GM12801 (cell line): ENCODE data around the gene C3.

Experiments
- CTCF ChIP-seq: IDR thresholded peaks from one replicate; pipeline ENCODE4 v1.5.1; 2011; ENCODE audit warnings: control low read depth; ENCODE audit not compliant: insufficient read length; ENCODE audit errors: extremely low read depth

C3 gene

GRCh38 chr19:6765738-6766356, 45.4 kb upstream of the C3 start:
- no peak for TF ChIP-seq CTCF

DNA sequence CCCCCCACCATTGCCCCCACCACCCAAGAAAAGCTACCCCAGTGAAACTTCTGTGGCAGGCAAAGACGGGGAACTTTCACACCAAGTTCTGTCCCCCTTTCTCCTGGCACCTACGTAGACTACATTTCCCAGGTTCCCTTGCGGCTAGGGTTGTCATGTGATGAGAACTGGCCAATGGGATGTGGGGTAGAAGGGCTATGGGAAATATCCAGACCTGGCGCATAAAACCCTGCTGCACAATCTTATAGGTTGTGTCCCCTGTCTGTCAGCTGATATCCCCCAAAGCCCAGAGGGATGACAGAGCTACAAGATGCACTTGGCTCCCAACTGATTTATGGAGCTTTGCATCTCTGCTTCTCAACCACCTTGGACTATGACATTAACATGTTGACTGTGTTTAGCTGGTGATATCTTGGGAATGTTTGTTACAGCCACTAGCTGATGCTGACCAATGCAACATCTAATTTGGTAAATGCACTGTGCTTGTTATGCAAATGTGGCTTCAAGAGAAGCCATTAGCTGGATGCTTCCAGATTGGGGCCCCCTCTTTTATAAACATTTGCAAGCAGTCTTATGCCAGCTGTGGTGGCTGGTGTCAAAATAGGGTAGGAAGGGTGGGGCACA, 40.7 kb upstream of the C3 start:
- TF ChIP-seq CTCF, result no peak

GRCh38 chr19:6760606-6761005, 40.2 kb upstream of the C3 start:
- TF ChIP-seq CTCF, result no peak

- no peak for TF ChIP-seq CTCF
Measured at GRCh38 chr19:6754653-6755463, 34.4 kb upstream of the C3 start.

DNA sequence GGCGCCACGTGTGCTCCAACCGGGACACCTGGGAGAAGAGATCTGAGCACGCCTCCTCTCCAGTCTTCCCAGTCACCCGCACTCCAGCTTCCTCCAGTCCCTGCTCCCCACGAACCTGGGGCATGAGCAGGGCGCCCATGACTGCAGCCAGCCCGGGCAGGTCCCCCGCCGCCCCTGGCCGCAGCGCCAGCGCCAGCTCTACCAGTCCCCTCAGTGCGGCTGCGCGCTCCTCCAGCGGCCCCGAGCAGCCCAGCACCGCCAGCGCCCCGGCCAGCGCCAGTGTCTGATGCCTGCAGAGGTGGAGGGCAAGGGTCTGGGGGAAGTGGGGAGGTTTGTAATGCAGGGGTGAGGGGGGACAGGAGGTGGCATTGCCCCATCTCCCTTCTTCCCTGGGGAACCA, 33.7 kb upstream of the C3 start:
- no peak for TF ChIP-seq CTCF

DNA sequence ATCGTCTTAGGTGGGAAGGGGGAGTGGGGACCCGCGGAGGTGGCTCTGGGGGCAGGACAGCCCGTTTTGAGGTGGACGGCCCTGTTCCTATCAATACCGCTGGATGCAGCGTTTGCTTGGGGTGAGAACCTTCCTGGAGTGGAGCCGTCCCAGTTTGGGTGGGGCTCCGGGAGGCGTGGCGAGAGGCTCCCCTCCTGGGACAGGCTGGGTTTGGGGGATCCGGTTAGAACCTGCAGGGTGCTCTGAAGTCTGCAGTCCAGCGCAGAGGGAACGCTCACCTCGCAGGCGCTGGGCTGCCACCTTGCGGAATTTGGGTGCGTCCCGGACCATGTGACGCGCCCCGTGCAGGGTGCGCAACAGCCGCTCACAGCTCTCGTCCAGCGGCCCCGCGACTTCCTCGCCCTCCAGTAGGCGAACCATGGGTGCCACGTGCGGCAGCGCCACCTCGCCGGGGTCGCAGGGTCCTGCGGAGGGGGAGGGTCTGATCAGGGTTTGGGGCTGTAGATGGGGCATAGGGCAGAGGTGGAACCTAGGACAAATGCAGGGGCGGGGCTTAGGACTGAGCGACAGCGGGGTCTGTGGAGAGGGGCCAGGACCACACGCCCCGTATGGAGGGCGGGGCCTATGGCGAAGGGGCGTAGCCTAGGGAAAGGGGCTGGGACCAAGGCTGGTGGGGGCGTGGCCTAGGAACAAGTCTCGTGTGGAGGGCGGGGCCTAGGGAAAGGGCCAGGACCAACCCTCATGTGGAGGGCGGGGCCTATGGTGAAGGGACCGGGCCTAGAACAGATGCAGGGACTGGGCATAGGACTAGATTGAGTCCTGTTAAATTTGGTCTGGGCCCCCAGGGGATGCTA, 33.0 kb upstream of the C3 start:
- TF ChIP-seq CTCF, result no peak
